GM13976 (cell line): ENCODE results near the gene NELL1.

Source experiments
- DNase-seq: peaks from one replicate; pipeline ENCODE4 v3.0.0; 2012; ENCODE audit warnings: low spot score
- in situ Hi-C: fragments of 300-500 bp; cut with MboI; formaldehyde crosslinking; loops from one replicate; pipeline ENCODE4 v1.12.0; 2022; ENCODE audit warnings: low sequenced_read_pairs, mixed read lengths, inconsistent platforms; ENCODE audit not compliant: unreplicated experiment
- TF ChIP-seq, protein P1 (sequence below): IDR thresholded peaks from 2 replicates; pipeline ENCODE4 v1.5.1; 2012; ENCODE audit warnings: borderline replicate concordance, mild to moderate bottlenecking; ENCODE audit not compliant: insufficient read depth; ENCODE audit errors: extremely low read depth, missing control alignments, control extremely low read depth

NELL1 gene

DNA sequence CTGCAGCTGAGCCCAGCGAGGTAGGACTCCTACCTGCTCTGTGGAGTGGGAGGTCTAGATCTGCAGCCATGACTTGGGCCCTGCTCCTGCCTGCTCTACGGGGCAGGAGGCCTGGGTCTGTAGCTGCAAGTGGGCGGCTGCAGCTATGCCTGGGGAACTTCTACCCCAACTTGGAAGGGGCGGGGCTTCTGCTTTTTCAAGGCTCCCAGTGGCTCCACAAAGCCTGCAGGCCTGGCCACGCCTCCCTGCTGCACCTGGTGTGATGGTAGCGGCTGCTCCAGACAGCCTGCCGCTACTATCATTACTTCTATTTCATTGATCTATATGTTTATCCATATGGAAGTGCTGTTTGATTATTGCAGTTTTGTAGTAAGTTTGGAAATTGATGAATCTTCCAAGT is 121.2 kb downstream of the NELL1 start:
- TF ChIP-seq, protein P1, sequence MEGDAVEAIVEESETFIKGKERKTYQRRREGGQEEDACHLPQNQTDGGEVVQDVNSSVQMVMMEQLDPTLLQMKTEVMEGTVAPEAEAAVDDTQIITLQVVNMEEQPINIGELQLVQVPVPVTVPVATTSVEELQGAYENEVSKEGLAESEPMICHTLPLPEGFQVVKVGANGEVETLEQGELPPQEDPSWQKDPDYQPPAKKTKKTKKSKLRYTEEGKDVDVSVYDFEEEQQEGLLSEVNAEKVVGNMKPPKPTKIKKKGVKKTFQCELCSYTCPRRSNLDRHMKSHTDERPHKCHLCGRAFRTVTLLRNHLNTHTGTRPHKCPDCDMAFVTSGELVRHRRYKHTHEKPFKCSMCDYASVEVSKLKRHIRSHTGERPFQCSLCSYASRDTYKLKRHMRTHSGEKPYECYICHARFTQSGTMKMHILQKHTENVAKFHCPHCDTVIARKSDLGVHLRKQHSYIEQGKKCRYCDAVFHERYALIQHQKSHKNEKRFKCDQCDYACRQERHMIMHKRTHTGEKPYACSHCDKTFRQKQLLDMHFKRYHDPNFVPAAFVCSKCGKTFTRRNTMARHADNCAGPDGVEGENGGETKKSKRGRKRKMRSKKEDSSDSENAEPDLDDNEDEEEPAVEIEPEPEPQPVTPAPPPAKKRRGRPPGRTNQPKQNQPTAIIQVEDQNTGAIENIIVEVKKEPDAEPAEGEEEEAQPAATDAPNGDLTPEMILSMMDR: no peak
- DNase-seq: no peak
- in situ Hi-C loops: no loop called here

DNA sequence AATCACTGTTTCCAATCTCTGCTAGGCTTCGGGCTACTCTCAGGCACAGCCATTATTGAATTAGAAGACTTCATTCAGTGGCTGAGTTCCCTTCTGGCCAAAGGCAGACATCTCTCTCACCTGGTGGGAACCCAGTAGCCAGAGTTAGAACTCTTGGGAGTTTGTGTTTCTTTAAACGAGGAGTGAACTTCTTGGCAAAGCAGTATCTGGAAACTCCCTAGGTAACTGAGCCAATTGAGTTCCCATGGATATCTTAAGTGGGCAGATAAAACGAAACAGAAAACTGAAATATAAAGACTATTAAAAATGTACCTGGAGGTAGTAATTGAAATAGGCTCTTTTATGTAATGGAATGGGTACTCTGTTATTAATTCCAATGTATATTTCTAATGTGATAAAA is 125.6 kb downstream of the NELL1 start:
- no peak for DNase-seq
- in situ Hi-C loops: no loop called here
- TF ChIP-seq, protein P1: no peak

DNA sequence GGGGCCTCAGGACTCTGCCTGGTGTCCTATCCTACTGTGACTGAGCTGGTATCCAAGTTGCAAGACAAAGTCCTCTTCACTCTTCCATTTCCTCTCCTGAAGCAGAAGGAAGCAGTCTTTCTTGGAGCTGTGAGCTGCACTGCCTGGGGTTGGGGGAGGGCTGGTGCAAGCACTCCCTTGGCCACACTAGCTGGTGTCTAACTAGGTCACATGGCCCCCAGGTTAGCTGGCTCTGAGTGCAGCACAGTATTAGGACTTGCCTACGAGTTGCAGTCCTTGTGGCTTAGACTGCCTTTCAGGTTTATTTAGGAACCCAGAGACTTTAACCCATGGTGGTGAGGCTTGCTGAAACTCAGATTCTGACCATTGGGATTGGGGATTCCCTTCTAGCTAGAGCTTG is 138.9 kb downstream of the NELL1 start:
- in situ Hi-C loops: no loop called here
- TF ChIP-seq, protein P1: no peak
- DNase-seq: no peak

DNA sequence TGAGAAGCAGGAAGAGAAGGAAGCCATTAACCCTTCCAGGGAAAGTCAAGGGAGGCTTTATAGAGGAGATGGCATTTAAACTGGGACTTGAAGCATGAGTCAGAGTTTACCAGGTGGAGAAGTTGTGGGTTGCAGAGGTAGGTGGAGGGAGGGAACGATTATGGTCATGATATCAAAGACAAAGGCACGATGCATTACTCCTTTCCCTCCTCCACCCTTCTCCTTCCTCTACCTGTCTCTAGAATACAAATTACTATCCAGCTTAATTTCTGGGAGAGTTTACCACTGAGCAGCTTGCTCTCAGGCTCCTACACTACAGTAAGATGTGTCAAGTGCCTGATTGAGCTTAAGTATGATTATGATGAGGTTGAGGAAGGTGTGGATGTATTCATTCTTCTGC is 151.7 kb downstream of the NELL1 start:
- no peak for DNase-seq
- TF ChIP-seq, protein P1: no peak
- in situ Hi-C loops: no loop called here

DNA sequence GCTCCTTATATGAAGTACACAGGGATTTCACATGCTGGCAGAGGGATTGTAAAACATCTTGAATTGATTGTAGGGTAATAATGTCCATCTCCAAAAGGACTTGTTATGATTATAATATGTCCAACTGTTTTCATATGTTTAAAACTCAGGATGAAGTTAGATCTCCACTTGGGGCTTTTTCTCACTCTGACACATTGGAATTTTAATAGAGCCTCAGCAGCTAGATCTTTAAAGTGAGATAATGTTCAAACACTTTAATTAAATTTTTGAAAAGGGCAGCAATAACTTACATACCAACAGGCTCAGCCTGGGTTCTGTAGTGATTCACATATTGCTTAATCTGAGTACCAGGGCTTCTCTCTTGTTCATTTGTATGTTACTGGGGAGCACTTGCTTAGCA is 152.1 kb downstream of the NELL1 start:
- no peak for DNase-seq
- in situ Hi-C loops: no loop called here
- TF ChIP-seq, protein P1: no peak

DNA sequence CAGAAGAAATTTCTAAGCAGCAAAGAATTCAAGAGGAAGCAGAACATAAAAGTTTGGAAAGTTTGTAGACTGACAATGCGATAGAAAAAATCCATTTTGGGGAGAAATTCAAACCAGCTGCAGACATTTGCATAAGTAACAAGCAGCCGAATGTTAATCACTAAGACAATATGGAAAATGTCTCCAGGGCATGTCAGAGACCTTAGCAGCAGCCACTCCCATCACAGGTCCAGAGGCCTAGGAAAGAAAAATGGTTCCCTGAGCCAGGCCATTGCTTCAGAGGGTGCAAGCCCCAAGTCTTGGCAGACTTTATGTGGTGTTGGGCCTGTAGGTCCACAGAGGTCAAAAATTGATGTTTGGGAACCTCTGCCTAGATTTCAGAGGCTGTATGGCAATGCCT is 155.4 kb downstream of the NELL1 start:
- DNase-seq: no peak
- in situ Hi-C loops: no loop called here
- TF ChIP-seq, protein P1: no peak

DNA sequence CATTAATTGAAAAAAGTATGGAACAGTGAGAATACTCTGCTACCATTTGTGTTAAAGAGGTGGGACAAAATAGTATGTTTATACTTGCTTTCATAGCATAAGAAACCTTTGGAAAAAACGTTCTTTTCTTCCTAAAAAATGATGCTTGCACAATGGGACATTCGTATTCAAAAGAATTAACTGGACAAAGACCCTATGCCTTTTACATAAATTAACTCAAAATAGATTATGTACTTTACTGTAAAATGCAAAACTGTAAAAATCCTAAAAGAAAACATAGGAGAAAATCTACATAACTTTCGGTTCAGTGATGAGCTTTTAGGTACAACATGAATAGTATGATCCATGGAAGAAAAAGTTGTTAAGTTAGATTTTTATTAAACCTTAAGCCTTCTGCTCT is 166.2 kb downstream of the NELL1 start:
- in situ Hi-C loops: no loop called here
- DNase-seq: no peak
- TF ChIP-seq, protein P1: no peak
